Measurements from ENCODE around the gene CPEB1. TPM values are rescaled to one million over a fixed set of nuclear protein-coding genes. Genes with fewer than 3 reads are reported as not detected.
"Not testable (repeated sequence)": the region's sequence is repeated elsewhere in the genome, so short reads cannot be mapped to it uniquely, and the experiment has no call there.

The CPEB1 gene
- total RNA-seq, 1 donor from 2014 or later, result 4.8 TPM

DNA sequence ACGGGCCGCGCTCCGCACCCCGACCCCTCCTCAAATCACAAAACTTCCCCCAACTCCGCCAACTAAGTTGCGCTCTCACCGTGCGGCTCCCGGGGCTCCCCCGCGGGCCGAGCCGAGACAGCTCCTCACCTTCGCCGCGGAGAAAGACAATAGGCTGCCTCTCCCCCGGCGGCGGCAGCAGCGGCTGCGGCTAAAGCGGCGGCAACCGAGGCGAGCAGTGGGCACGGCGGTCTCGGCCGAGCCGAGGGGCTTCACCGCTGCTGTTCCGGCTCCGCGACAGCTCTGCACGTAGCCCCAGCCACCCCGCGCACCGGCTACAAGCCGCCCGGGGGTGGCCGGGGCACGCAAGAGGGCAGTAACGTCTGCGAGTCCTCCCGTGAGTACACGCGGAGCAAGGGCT lies 133.6 kb downstream of the CPEB1 start:
- not testable (repeated sequence) for DNase-seq (ENCODE audit: low spot score)

GRCh38 chr15:82507693-82508092 lies 139.5 kb downstream of the CPEB1 start:
- DNase-seq (ENCODE audit: low spot score), result not testable (repeated sequence)

DNA sequence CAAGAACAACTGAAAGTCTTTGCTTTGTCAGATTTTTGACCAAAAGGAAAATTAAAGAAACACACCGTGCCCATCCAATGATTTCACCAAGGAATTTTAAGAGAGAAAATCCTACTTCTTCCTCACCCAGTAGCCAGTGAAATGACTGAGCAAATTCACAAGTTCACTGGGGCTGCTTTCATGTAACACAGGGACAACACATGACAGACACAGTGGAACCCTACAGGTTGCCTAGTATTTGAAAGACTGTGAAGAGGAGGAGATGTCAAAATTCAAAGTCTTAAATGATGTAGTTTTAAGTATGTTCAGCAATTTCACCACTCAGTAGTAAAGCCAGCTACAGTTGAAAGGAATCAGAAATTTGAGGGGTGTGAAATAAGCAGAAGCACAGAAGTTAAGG lies 140.1 kb downstream of the CPEB1 start:
- DNase-seq (ENCODE audit: low spot score), result not testable (repeated sequence)

GRCh38 chr15:82505842-82506241 lies 141.3 kb downstream of the CPEB1 start:
- DNase-seq (ENCODE audit: low spot score), result not testable (repeated sequence)

- not testable (repeated sequence) for DNase-seq (ENCODE audit: low spot score)
These were observed 143.1 kb downstream of the CPEB1 start for GRCh38 chr15:82504074-82504473.

DNA sequence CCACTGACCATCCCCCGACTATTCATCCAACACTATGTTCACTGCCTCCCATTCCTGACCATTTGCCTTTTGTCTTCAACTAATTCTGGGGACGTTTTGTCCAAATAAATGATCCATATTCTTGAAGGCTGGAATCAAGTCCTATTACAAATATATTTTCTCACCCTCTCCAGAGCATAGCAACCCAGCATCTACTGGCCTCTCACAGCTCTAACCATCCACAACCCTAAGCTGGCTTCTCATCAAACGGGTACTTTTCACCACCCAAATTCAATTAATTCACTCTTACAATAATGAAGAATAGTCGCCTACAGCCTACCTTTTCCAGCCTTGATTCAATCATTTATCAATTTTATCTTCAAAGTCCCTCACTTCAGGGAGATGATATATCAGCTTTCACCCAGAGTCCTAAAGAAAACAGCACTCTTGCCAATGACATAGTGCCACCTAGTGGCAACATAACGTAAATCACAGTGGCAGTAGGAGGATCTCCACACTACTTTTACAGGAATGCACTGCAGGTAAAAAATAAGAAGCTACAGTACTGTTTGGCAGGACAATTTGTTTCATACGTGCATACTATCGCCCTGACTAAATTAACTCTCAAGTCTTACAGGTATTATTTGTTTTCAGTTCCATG lies 144.3 kb downstream of the CPEB1 start:
- DNase-seq (ENCODE audit: low spot score), result peak; percentile 10

DNA sequence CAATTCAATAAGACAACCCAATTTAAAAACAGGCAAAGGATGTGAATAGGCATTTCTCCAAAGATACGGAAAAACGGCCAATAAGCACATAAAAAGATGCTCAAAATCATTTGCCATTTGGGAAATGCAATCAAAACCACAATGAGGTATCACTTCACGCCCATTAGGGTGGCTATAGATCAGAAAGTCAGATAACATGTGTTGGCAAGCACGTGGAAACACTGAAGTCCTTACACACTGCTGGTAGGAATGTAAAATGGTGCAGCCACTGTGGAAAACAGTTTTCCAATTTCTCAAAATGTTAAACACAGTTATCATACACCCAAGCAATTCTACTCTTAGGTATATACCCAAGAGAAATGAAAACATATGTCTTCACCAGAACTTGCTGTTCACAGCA lies 146.4 kb downstream of the CPEB1 start:
- not testable (repeated sequence) for DNase-seq (ENCODE audit: low spot score)

DNA sequence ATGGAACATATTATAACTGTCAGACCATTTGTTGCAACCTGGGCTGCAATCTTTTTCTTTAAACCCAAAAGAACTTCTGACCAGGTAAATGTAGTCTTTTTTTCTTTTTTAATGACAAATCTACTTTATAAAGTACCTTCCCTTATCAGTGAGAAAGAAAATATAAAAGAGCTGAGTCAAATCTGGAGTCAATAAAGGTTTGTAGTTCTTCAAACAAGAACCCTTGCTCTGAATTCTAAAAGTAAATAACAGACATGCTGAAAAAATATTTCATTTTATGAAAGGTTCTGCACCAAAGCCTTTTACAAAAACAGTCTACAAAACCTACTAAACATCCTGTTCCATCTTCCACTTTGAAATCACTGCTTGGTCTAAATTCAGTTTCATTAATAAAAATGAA lies 149.2 kb downstream of the CPEB1 start:
- not testable (repeated sequence) for DNase-seq (ENCODE audit: low spot score)

Other genes starting within 250 kb of the CPEB1 start
- 2.1 TPM for gene GOLGA6L9, start 217.5 kb downstream of the CPEB1 start, total RNA-seq
- gene RPS17, start 106.9 kb downstream of the CPEB1 start, total RNA-seq, result 753 TPM
- 0.69 TPM for gene AP3B2, start 62.5 kb upstream of the CPEB1 start, total RNA-seq
- 0.09 TPM for gene FSD2, start 158.7 kb upstream of the CPEB1 start, total RNA-seq
- gene WHAMM, start 162.3 kb upstream of the CPEB1 start, total RNA-seq, result 10.0 TPM